Caki2 (cell line): ENCODE results near the gene TMEM171. TPM values are rescaled to one million over a fixed set of nuclear protein-coding genes. Genes with fewer than 3 reads are reported as not detected.

Experiments
- DNase-seq: peaks from one replicate; pipeline ENCODE4 v3.0.0-alpha.2; 2015; ENCODE audit warnings: low read depth
- in situ Hi-C: cut with HindIII; loops from 2 replicates; pipeline ENCODE4 v1.10.0; 2016; ENCODE audit warnings: low sequenced_read_pairs, low pct_unique_long_range_greater_than_20kb, mixed read lengths
- total RNA-seq: library from RNA; depleted of rRNA; stranded (reverse); fragments of >200 nt; shearing (Covaris generic); gene quantifications from 2 replicates; pipeline ENCODE4 v1.2.3, GENCODE V29; 2014; ENCODE audit warnings: low replicate concordance; rRNA removed

Gene TMEM171, protein sequence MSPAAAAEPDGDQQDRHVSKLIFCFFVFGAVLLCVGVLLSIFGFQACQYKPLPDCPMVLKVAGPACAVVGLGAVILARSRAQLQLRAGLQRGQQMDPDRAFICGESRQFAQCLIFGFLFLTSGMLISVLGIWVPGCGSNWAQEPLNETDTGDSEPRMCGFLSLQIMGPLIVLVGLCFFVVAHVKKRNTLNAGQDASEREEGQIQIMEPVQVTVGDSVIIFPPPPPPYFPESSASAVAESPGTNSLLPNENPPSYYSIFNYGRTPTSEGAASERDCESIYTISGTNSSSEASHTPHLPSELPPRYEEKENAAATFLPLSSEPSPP
- total RNA-seq, result 1.6 and 3.5 TPM in 2 replicates

DNA sequence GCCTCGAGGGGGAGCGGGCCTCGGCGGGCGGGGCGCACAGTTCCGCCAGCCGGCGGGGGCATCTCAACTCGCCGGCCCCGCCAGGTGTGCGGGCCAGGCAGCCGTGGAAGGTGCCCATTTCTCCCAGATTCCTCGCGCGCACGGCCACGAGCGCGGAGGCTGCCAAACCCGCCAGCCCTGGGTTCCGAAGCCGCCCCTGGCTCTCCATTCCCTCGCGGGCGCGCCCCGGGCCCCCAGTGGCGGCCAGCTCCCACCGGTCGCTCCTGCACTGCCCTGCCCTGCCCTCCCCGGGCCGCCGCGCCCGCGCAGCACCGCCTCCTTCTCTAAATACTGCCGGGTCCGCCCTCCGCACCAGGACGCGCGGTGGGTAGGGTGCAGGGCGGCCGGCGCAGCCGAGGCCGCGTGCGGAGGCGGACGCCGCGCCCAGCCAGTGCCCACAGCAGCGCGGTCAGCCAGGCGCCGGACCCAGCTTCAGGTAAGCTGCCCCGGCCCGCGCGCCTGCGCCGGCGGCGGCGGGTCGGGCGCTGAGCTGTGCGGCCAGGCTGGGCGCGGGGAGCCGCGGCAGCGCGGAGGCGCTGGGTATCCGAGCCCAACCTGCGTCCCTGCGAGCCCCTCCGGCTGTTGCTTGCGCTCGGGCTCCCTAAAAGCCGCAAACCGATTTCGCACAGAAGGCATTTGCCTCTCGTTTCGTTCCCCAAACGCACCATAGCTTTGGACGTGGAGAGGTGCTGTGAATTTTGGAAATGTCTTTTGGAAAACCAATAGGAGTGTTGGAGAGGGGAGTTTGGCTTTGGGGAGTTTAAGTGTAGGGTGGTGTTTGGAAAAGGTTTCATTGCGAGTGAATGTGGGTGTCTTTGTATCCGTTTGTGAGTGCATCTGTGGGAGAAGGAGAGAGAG is at the start of gene TMEM171:
TMEM171 (plus strand) TSS at position 354 of the 897 bp plus-strand sequence. CDS start 2,799 bp downstream, outside the sequence.
- in situ Hi-C loops, result no loop called here
- DNase-seq, result peak; percentile 64

DNA sequence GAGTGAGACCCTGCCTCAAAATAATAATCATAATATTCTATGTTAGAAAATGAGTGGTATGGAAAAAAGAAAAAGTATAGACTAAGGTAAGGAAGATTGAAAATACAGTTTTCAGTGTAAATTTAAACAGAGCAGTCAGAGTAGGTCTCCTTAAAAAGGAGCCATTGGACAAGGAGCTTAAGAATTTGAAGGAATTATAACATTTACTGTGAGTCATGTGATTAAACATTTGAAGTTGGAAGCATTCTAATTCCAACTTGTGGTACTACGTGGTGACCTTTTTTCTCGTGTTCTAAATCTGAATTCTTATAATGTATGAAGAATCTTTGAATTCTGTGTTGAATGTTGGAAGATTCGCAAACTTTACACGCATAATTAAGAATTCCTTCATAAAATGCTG is 39.3 kb upstream of the TMEM171 start:
- no peak for DNase-seq

DNA sequence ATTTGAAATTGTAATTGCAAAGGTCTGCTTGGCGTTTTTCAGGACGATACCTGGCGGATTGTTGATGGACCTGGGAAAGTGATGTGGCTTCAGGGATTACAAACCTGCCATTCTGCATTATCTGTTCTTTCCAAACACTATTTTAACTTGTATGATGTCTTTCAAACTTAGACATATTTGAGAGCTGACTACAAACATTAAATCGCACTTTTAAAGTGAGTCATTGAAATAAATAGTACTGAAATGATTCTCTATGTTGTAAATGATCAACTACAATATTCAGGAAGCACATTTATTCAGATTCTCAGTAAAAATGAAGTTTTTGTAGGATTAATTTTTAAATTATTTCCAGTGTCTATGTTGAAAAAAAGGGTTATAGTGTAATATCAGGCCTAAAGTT is 32.3 kb upstream of the TMEM171 start:
- DNase-seq, result no peak
- in situ Hi-C loops, result loop anchor here (25.0 kb wide), 1 partner anchor 99 kb away; no protein-coding TSS in a partner anchor

More for the DNA sequence above, 39.3 kb upstream of the TMEM171 start:
- in situ Hi-C loops, result loop anchor here (25.0 kb wide), 1 partner anchor 106 kb away; no protein-coding TSS in a partner anchor

DNA sequence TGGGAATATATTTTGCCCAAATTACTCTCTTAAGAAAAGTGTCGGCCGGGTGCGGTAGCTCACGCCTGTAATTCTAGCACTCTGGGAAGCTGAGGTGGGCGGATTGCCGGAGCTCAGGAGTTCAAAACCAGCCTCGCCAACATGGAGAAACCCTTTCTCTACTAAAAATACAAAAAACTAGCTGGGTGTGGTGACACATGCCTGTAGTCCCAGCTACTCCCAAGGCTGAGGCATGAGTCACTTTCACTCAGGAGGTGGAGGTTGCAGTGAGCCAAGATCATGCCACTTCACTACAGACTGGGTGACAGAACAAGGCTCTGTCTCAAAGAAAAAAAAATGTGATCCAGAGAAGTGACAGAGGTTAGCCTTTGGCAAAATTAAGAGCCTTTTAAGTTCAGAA is 26.4 kb upstream of the TMEM171 start:
- in situ Hi-C loops, result loop anchor here (10.0 to 25.0 kb wide), 2 partner anchors 93 to 179 kb away; no protein-coding TSS in a partner anchor
- DNase-seq, result peak; percentile 52

DNA sequence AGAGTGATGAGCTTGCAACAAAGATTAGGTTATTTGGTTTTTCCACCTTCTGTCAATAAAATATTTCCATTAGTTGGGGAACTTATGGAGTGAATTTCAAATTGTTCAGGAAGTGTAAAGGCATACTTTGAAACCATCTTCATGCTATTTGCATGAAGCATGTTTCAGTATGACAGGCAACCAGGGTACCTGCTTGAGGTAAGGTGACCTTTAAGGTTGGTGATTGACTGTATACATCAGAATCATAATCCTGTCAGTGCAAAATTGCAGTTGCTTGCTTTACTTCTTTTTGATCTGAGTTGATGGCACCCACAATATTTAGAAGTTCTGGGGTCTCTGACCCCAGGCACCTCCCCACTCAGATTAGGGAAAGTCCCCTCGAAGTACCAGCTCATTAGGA is 26.0 kb upstream of the TMEM171 start:
- no peak for DNase-seq
- in situ Hi-C loops, result loop anchor here (10.0 to 25.0 kb wide), 2 partner anchors 93 to 180 kb away; no protein-coding TSS in a partner anchor

DNA sequence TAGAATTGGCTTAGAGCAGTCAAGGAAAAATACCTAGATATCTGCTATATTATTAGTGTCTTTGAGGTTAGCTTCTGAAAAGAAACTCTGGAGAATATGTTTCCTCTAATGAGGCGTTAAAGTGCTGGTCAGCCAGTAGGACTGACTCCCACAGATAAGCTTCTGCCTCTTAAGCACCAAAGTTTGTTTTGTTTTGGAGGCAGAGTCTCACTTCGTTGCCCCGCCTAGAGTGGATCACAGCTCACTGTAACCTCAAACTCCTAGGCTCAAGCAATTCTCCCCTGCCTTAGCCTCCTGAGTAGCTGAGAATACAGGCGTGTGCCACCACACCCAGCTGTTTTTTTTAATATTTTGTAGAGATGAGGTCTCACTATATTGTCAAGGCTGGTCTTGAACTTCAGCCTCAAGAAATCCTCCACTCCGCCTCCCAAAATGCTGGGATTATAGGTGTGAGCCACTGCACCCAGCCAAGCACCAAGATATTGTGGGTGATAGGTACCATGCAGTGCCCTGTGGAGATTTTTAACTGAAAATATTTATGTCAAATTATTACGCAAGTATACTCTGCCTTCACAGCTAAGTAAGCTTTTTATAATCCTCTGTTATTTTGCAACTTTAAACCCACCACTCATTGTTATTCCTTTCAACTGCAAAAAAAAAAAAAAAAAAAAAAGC is 24.7 kb upstream of the TMEM171 start:
- DNase-seq, result no peak
- in situ Hi-C loops, result loop anchor here (10.0 to 25.0 kb wide), 2 partner anchors 92 to 181 kb away; no protein-coding TSS in a partner anchor

DNA sequence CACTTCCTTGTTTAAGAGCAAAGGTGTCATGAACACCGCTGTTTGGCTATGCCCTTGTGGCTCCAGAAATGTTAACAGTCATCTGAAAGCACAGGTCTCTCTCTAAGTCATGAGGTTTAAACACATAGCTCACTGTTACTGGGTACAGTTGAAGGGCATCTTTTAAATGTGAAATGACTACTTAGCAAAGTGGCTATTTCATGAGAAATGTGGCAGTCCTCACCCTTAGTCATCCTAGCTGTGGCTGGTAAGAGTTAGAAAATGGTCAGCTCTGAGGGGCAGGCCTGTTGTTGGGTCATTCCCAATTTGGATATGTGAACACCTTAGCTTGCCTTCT is 24.2 kb upstream of the TMEM171 start:
- no peak for DNase-seq
- in situ Hi-C loops, result loop anchor here (10.0 to 25.0 kb wide), 2 partner anchors 91 to 181 kb away; no protein-coding TSS in a partner anchor

DNA sequence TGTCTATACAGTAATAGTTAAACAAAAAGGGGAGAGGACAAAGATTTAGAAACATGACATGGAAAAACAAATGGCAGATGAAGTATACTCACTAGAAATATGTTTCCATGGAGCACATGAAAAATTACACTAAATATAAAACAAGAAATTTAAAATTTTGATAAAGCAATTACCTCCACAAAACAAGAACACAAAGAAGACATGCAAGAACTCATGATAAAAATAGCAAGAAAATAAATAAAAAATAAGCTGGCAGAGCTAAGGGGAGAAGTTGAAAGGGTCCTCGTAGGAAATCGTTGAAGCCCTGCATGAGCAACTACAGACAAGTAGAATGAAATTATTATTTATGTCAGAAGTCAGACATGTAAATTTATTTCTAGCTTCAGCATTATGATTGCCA is 22.6 kb upstream of the TMEM171 start:
- in situ Hi-C loops, result loop anchor here (10.0 to 25.0 kb wide), 2 partner anchors 90 to 183 kb away; no protein-coding TSS in a partner anchor
- DNase-seq, result no peak

DNA sequence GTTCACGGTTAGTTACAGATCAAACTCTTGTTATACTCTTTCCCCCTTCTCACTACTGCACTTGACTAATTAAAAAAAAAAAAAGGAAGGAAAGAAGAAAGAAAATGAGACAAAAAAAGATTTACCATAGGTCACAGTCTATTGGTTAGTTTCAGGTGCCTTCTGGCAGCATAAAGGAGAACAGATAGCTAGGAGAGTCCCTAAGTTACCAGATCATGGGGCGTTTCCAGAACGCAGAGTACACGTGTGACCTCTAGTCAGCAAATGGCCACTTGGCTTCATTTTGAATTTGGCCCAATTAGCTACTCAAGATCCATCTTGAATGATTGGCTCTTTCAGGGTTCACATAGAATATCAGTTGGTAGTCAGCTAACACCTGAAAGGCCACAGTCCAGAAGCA is 20.3 kb upstream of the TMEM171 start:
- in situ Hi-C loops, result no loop called here
- DNase-seq, result no peak

DNA sequence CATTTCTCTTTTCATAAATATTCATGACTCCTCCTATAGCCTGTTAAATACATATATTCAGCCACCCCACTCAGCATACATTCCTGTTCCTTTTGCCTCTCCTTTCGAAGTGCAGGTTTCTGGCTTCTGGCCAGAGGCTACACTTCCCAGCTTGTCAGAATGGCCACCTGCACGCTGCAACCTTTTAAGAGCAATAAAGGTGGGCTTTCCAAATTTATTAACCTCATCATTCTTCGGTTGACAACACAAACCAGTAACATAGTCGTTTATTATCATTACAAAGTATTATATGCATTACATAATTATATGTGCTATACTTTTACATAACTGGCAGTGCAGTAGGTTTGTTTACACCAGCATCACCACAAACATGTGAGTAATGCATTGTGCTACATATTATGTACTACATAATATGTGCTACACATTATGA is 16.5 kb upstream of the TMEM171 start:
- in situ Hi-C loops, result no loop called here
- no peak for DNase-seq

DNA sequence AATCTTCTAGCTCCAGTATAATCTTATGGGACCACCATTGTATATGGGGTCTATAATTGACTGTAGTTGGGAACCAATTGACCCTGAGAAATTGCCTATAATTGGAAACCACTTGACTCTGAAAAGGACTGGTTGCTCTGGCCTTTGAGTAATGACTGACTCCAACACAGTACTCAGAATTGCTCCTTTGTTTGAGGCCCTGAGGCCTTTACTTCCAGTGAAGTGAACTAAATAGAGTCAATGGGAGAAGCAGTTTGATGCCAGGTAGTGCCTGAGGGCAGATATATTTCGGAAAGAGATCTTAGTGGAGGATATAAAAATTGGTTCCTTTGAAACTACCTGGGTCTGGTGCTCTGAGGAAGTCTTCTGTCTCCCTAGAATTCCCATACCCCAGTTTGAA is 16.0 kb upstream of the TMEM171 start:
- in situ Hi-C loops, result no loop called here
- DNase-seq, result no peak

DNA sequence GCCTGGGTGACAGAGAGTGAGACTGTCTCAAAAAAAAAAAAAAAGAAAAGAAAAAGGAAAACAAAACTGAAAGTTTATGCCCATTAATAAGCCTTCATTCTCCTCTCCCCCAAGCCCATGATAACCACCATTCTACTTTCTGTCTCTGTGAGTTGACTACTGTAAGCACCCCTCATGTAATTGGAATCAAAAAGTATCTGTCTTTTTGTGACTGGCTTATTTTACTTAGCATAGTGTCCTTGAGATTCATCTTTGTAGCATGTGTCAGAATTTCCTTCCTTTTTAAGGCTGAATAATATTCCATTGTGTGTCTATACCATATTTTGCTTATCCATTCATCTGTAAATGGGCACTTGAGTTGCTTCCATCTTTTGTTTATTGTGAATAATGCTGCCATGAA is 14.0 kb upstream of the TMEM171 start:
- no peak for DNase-seq
- in situ Hi-C loops, result no loop called here

DNA sequence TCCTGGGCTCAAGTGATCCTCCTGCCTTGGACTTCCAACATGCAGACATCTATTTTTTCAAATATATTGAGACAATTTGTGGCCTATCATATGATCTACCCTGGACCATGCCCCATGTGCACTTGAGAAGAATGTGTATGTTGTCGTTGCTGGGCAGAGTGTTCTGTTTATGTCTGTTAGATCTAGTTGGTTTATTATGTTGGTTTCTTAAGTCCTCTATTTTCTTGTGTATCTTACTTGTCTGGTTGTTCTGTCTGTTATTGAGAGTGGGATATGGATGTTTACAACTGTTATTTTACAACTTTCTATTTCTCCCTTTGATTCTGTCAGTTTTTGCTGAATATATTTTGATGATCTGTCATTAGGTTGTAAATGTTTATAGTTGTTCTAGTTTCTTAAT is 10.2 kb upstream of the TMEM171 start:
- no peak for DNase-seq
- in situ Hi-C loops, result no loop called here

DNA sequence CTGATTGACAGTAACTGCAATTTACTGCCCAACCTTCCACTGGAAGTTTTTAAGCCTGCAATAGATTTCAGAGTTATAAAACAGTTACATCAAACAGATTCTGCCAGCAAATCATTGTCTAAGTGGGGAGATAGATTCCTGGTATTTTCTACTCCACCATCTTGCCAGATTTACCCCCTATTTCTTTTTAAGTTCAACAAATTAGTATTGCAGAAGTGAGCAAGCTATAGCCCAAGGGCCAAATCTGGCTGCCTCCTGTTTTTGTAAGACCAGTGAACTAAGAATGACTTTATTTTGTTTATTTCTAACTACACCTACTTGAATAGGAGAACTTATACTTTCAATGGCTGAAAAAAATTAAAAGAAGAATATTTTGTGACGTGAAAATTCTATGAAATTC is 8.8 kb upstream of the TMEM171 start:
- in situ Hi-C loops, result no loop called here
- no peak for DNase-seq

DNA sequence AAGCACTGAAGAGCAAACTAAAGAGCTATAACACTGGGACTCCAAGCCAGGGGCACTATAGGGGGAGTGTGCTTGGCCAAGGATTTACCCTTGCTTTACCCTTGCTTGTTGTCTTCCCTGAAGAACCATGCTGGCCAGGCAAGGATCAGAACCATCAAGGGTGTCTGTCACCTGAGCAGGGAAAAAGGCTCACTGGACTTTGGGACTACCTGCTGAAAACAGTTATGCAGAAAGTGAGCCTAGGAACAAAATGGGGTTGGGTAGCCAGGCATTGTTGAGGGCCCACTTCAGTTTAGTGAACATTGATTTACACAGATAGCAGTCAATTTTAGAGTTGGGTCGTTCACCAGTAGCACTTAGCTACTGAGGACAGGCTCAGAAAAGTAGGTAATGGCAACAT is 8.0 kb upstream of the TMEM171 start:
- in situ Hi-C loops, result no loop called here
- no peak for DNase-seq

DNA sequence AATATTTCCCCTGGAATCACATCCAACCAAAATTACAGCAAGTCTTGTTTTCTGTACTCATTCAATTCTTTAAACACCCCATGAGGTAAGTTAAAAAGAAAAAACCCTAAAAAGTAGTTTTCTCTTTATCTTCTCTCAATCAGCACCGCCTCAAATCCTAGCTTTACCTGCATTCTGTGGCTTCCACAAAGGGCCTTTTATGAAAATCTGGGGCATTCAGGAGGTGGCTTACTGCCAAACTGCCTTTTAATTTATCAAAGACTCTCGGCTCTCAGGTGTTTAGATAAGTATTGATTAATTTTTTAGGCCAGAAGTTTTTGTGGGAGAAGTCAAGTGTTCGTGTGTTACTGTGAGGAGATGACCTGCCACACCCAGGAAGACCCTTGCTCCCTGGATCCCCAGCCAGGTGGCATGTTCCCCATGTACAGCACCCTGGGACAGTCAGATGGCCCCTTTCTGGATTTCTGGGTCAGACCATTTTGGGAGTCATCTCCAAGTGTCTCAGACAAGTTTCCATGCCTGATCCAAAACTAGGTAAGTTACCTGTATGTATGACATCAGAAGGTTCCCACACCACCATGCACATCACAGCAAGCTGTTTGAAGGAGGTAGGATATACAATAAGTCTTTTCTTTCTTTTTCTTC is 6.2 kb upstream of the TMEM171 start:
- in situ Hi-C loops, result no loop called here

DNA sequence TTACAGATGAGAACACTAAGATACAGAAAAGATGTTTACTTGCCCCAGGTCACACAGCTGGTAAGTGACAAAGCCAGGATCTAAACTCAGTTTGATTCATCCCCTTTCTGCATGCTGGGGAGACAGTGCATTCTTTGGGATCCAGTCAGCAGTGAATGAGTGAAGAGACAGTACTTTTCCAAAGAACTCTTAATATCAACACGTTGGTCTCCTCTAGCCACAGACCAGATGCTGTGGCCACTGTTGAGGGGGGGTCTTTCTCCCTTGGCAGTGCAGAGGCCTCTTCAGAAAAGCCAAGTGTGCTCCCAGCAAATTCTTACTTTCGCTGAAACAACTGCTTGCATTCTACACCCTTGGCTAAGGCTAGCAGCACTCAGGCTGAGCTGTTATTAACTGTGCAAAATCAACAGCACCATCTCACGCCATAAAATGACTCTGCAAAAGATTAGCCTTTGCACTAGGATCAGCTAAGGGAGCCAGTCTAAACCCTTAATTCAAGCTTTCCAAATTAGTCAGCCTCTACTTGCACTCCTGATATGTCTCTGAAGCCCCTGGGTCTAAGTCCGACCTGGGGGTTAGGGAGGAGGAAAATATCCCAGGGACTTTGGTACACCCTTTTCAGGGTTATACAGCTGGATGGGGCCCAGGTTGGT is 4.8 kb upstream of the TMEM171 start:
- in situ Hi-C loops, result no loop called here
- peak; percentile 42 for DNase-seq

More for the DNA sequence above, 6.2 kb upstream of the TMEM171 start:
- DNase-seq, result no peak
